Measurements from ENCODE around the gene NFIX. TPM values are rescaled to one million over a fixed set of nuclear protein-coding genes. Genes with fewer than 3 reads are reported as not detected.

NFIX gene
- total and polyA plus RNA-seq, 2 of the 13 experiments (the other 11 are each of a cell fraction or from before 2014, with no cell fraction given): 3.4 to 5.4 TPM

GRCh38 chr19:13117772-13118423 is 122.6 kb downstream of the NFIX start, which contains the start of gene NACC1 (continued):
- TF ChIP-seq EP300 (IDR thresholded peaks at IDR 0.05; ENCODE audit: low read depth in 2 of 2, low read length in 2 of 2) (0 out of 4 replicates have a peak, but pooled peaks of 1 of the 2 experiments have one; percentile 14), EP300 (CRISPR knock-in tag; IDR thresholded peaks at IDR 0.05; ENCODE audit: borderline replicate concordance) (no peak), HDAC1 (CRISPR knock-in tag; IDR thresholded peaks at IDR 0.05) (peak; percentile 45), ZNF564 (CRISPR knock-in tag; IDR thresholded peaks at IDR 0.05) (peak; percentile 36; the same call in 1 of the 2 replicates), XRCC5 (optimal IDR thresholded peaks at IDR 0.05; ENCODE audit: low read length) (peak; percentile 99), ZNF770 (CRISPR knock-in tag; IDR thresholded peaks at IDR 0.05) (peak; percentile 55; the same call in 1 of the 2 replicates), HBP1 (CRISPR knock-in tag; IDR thresholded peaks at IDR 0.05; ENCODE audit: low read depth) (peak; percentile 90), SIN3A (IDR thresholded peaks at IDR 0.05; ENCODE audit: borderline replicate concordance, low read depth, low read length) (peak; percentile 66; the same call in 1 of the 2 replicates), MYC (CRISPR knock-in tag; IDR thresholded peaks at IDR 0.05; ENCODE audit: borderline replicate concordance) (peak; percentile 23; the same call in 1 of the 2 replicates), ETV5 (CRISPR knock-in tag; IDR thresholded peaks at IDR 0.05; ENCODE audit: borderline replicate concordance) (no peak; the same call in 1 of the 2 replicates), THRA (CRISPR knock-in tag; IDR thresholded peaks at IDR 0.05; ENCODE audit: borderline replicate concordance) (peak; percentile 61; the same call in 1 of the 2 replicates), NFKB2 (CRISPR knock-in tag; IDR thresholded peaks at IDR 0.05; ENCODE audit: borderline replicate concordance) (no peak), ZHX2 (IDR thresholded peaks at IDR 0.05; ENCODE audit: low read depth) (no peak), ZHX2 (CRISPR knock-in tag; IDR thresholded peaks at IDR 0.05; ENCODE audit: borderline replicate concordance) (0 out of 2 replicates have a peak, but pooled peaks have one; percentile 27), DBP (CRISPR knock-in tag; IDR thresholded peaks at IDR 0.05; ENCODE audit: not compliant biosample characterization) (no peak), TAF1 (CRISPR knock-in tag; IDR thresholded peaks at IDR 0.05) (peak; percentile 41; the same call in 1 of the 2 replicates)
